ENCODE measurements around the gene YIPF3. TPM values are rescaled to one million over a fixed set of nuclear protein-coding genes. Genes with fewer than 3 reads are reported as not detected.

The YIPF3 gene
- total and polyA plus RNA-seq, 9 of the 15 experiments (the other 6 are each of a cell fraction or from before 2014, with no cell fraction given), result 27.5 to 75.3 (median 57.6) TPM

- 83% methylated on average over 10 of the region's 10 CpGs for WGBS (ENCODE audit: insufficient coverage, low coverage, missing lambda C conversion rate)
- no peaks in the 10 kb centered on the region for H3K9me3 ChIP-seq (replicated peaks; ENCODE audit: control insufficient read depth, insufficient read depth, low read depth, low read length)
- no peak overlapping the region for H3K4me2 ChIP-seq (ENCODE audit: insufficient read depth, low read length)
- ChIA-PET POLR2A (interaction anchor here (0.6 to 8.5 kb wide), 7 partner anchors 10 to 296 kb away, joined by 3 to 54 read pairs (median 4); partner anchors contain the start of genes LRRC73, POLR1C, TJAP1 and YIPF3), CTCF (ENCODE audit: low intra/inter-chr PET ratio) (interaction anchor here (0.6 kb wide), 2 partner anchors 10 to 904 kb away, joined by 3 read pairs; no protein-coding TSS in a partner anchor)
- intact Hi-C loops (cut with micrococcal nuclease), result no loop called here
- DNase-seq (ENCODE audit: extremely low read depth in 1 of 4, low spot score in 3 of 4), result no peak
- peaks cover 29% of the 10 kb centered on the region for H4K20me1 ChIP-seq (replicated peaks; ENCODE audit: control insufficient read depth, insufficient read depth, low read length)
- TF ChIP-seq FOXO4 (CRISPR knock-in tag; IDR thresholded peaks at IDR 0.05) (no peak), RBFOX2 (IDR thresholded peaks at IDR 0.05; ENCODE audit: low read depth, low read length) (0 out of 2 replicates have a peak, but pooled peaks have one; percentile 29)
- H3K36me3 ChIP-seq (ENCODE audit: control insufficient read depth, insufficient read depth, low read length), result peaks cover under 1% of the 10 kb centered on the region; the same call in 1 of the 3 replicates
- H3K9ac ChIP-seq (ENCODE audit: insufficient read depth in 1 of 2, low read depth in 2 of 2, low read length in 2 of 2), result no peak overlapping the region; a peak in 1 of 4 replicates
- FAIRE-seq, result no peak
- H3K79me2 ChIP-seq (ENCODE audit: control insufficient read depth, insufficient read depth, low read length), result 0 out of 3 replicates have a peak, but pooled peaks cover 3% of the 10 kb centered on the region
- in situ Hi-C loops (cut with MboI), result loop anchor here (5.0 kb wide), 1 partner anchor 230 kb away; no protein-coding TSS in a partner anchor
- ATAC-seq, result no peak
- no peaks in the 10 kb centered on the region for H3K27me3 ChIP-seq (ENCODE audit: control insufficient read depth in 2 of 2, insufficient read depth in 2 of 2, low read length in 2 of 2)
- peaks cover 3% of the 10 kb centered on the region for H3K9me1 ChIP-seq (ENCODE audit: control insufficient read depth, insufficient read depth, low read length)
- BruUV-seq (replicated peaks), result no TSS peak
- H3K4me1 ChIP-seq (replicated peaks in 1 of 2; ENCODE audit: control insufficient read depth in 2 of 2, insufficient read depth in 2 of 2, low read length in 2 of 2), result peaks cover 16 to 36% of the 10 kb centered on the region in 2 experiments
- no peak overlapping the region for H2AFZ ChIP-seq (ENCODE audit: low read depth, low read length)
- H3K4me3 ChIP-seq, result no peak overlapping the region
- H3K27ac ChIP-seq (ENCODE audit: extremely low read depth, low read depth, low read length), result no peak overlapping the region
These were observed 24.7 kb downstream of the YIPF3 start for GRCh38 chr6:43491750-43492661.
